HepG2 (cell line): Measurements from ENCODE around the gene TYROBP. TPM values are rescaled to one million over a fixed set of nuclear protein-coding genes. Genes with fewer than 3 reads are reported as not detected.

Experiments
- NPAS2 ChIP-seq: sonication (generic); formaldehyde crosslinking; IDR thresholded peaks from 2 replicates; pipeline ENCODE4 v1.8.0; 2022; ENCODE audit warnings: mild to moderate bottlenecking, missing genetic modification reagents, borderline replicate concordance
- SALL1 ChIP-seq: sonication (generic); formaldehyde crosslinking; IDR thresholded peaks from 2 replicates; pipeline ENCODE4 v1.8.0; 2022; ENCODE audit warnings: mild to moderate bottlenecking, missing genetic modification reagents
- TCF7 ChIP-seq: sonication (generic); IDR thresholded peaks from 2 replicates; pipeline ENCODE4 v1.6.1; 2016; ENCODE audit warnings: antibody characterized with exemption, low read depth
- TEAD3 ChIP-seq: optimal IDR thresholded peaks from 2 replicates; pipeline ENCODE3; 2016; ENCODE audit warnings: borderline replicate concordance
- U2AF1 ChIP-seq: fragments of 200-400 bp; formaldehyde crosslinking; optimal IDR thresholded peaks from 2 replicates; pipeline ENCODE3; 2017; ENCODE audit warnings: mild to moderate bottlenecking, low read depth, low read length
- ZNF263 ChIP-seq: sonication (generic); formaldehyde crosslinking; IDR thresholded peaks from 2 replicates; pipeline ENCODE4 v1.4.0; 2020; ENCODE audit warnings: missing genetic modification reagents
- ZNF724P ChIP-seq: sonication (generic); formaldehyde crosslinking; IDR thresholded peaks from 2 replicates; pipeline ENCODE4 v1.8.0; 2022; ENCODE audit warnings: missing genetic modification reagents, borderline replicate concordance
- ZSCAN31 ChIP-seq: sonication (generic); formaldehyde crosslinking; IDR thresholded peaks from 2 replicates; pipeline ENCODE4 v1.5.0; 2020; ENCODE audit warnings: low read depth, mild to moderate bottlenecking, missing genetic modification reagents
- polyA plus RNA-seq, 8 experiments: library from polyadenylated mRNA; depleted of rRNA in 3 of 8; stranded (reverse) in 7 of 8; unstranded in 1 of 8; fragments of >200 nt; fragmentation: Illumina TruSeq in 4 of 8; extraction: Trizol in 4 of 8; gene quantifications; 2 replicates each; pipeline versions ENCODE4 v1.2.1 to v1.2.3, GENCODE V29; 2011 to 2016; ENCODE audit warnings: low read depth in 4 of 8, missing spikeins in 1 of 8, mixed read lengths in 1 of 8; ENCODE audit not compliant: insufficient read depth in 1 of 8
- total RNA-seq, 5 experiments: library from RNA; depleted of rRNA; stranded (reverse); fragments of >200 nt; fragmentation: Illumina TruSeq; extraction: Trizol; gene quantifications; 2 replicates each; pipeline ENCODE4 v1.2.3, GENCODE V29; 2016; ENCODE audit warnings: low read depth in 1 of 5
- TF ChIP-seq, protein P1 (sequence below): sonication (generic); formaldehyde crosslinking; IDR thresholded peaks from 2 replicates; pipeline ENCODE4 v1.8.0; 2022; ENCODE audit warnings: mild to moderate bottlenecking, missing genetic modification reagents, borderline replicate concordance
- TF ChIP-seq, protein P2 (sequence below): sonication (generic); formaldehyde crosslinking; IDR thresholded peaks from 2 replicates; pipeline ENCODE4 v1.5.0; 2020; ENCODE audit warnings: missing genetic modification reagents
- TF ChIP-seq, protein P3 (sequence below): sonication (generic); formaldehyde crosslinking; IDR thresholded peaks from 2 replicates; pipeline ENCODE4 v1.4.0; 2020; ENCODE audit warnings: missing genetic modification reagents
- TF ChIP-seq, protein P4 (sequence below): sonication (generic); formaldehyde crosslinking; IDR thresholded peaks from 2 replicates; pipeline ENCODE4 v1.5.0; 2020; ENCODE audit warnings: mild to moderate bottlenecking, missing genetic modification reagents, borderline replicate concordance

TYROBP gene
- total and polyA plus RNA-seq, 2 of the 13 experiments (the other 11 are each of a cell fraction or from before 2014, with no cell fraction given): not detected

DNA sequence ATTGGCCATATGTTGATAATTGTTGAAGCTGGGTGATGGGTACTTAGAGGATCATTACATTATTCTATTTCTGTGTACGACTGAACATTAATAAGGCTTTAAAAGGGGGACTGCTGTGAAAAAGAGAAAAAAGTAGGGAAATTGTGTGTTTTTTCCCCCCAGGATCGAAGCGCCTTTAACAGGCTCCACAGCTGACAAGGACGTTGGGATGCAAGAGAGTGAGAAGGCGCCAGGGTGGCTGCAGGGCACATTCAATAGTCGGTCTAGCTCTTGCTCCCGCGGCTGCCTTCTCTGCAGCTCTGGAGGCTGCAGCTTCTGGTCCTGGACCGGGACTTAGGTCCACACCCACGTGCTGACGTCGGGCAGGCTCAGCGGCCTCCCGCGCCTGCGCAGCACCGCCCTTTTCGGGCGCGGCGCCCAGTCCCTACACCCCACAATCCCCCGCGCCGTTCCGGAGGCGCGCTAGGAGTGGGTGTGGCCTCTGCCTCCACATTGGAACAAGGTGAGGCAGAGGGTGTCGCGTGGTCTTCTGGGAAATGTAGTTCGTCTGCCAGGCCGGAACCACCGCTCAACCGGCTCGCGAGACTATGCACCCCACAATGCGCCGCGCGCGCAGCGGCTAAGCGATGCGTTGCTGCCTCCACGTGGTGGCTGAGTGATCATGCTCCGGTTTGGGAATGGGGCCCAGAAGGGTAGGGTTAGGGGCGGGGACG, 23.2 kb upstream of the TYROBP start (continued):
- TF ChIP-seq SALL1 (peak; percentile 88), ZNF724P (no peak), U2AF1 (no peak), NPAS2 (CRISPR knock-in tag) (no peak), ZSCAN31 (CRISPR knock-in tag) (no peak; the same call in 1 of the 2 replicates), ZNF263 (peak; percentile 51; the same call in 1 of the 2 replicates), TCF7 (no peak), TEAD3 (CRISPR knock-in tag) (peak; percentile 84)
- TF ChIP-seq, protein P1, sequence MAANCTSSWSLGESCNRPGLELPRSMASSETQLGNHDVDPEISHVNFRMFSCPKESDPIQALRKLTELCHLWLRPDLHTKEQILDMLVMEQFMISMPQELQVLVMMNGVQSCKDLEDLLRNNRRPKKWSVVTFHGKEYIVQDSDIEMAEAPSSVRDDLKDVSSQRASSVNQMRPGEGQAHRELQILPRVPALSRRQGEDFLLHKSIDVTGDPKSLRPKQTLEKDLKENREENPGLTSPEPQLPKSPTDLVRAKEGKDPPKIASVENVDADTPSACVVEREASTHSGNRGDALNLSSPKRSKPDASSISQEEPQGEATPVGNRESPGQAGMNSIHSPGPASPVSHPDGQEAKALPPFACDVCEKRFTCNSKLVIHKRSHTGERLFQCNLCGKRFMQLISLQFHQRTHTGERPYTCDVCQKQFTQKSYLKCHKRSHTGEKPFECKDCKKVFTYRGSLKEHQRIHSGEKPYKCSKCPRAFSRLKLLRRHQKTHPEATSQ (CRISPR knock-in tag): no peak; the same call in 1 of the 2 replicates
- TF ChIP-seq, protein P2, sequence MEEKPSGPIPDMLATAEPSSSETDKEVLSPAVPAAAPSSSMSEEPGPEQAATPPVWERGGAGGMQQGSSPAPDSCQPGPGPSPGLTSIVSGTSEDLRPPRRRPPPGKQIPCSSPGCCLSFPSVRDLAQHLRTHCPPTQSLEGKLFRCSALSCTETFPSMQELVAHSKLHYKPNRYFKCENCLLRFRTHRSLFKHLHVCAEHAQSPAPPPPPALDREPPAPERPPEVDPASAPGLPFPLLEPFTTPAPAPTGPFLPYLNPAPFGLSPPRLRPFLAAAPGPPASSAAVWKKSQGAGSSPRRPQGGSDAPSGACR: no peak
- TF ChIP-seq, protein P3, sequence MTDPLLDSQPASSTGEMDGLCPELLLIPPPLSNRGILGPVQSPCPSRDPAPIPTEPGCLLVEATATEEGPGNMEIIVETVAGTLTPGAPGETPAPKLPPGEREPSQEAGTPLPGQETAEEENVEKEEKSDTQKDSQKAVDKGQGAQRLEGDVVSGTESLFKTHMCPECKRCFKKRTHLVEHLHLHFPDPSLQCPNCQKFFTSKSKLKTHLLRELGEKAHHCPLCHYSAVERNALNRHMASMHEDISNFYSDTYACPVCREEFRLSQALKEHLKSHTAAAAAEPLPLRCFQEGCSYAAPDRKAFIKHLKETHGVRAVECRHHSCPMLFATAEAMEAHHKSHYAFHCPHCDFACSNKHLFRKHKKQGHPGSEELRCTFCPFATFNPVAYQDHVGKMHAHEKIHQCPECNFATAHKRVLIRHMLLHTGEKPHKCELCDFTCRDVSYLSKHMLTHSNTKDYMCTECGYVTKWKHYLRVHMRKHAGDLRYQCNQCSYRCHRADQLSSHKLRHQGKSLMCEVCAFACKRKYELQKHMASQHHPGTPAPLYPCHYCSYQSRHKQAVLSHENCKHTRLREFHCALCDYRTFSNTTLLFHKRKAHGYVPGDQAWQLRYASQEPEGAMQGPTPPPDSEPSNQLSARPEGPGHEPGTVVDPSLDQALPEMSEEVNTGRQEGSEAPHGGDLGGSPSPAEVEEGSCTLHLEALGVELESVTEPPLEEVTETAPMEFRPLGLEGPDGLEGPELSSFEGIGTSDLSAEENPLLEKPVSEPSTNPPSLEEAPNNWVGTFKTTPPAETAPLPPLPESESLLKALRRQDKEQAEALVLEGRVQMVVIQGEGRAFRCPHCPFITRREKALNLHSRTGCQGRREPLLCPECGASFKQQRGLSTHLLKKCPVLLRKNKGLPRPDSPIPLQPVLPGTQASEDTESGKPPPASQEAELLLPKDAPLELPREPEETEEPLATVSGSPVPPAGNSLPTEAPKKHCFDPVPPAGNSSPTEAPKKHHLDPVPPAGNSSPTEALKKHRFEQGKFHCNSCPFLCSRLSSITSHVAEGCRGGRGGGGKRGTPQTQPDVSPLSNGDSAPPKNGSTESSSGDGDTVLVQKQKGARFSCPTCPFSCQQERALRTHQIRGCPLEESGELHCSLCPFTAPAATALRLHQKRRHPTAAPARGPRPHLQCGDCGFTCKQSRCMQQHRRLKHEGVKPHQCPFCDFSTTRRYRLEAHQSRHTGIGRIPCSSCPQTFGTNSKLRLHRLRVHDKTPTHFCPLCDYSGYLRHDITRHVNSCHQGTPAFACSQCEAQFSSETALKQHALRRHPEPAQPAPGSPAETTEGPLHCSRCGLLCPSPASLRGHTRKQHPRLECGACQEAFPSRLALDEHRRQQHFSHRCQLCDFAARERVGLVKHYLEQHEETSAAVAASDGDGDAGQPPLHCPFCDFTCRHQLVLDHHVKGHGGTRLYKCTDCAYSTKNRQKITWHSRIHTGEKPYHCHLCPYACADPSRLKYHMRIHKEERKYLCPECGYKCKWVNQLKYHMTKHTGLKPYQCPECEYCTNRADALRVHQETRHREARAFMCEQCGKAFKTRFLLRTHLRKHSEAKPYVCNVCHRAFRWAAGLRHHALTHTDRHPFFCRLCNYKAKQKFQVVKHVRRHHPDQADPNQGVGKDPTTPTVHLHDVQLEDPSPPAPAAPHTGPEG (CRISPR knock-in tag): no peak
- TF ChIP-seq, protein P4, sequence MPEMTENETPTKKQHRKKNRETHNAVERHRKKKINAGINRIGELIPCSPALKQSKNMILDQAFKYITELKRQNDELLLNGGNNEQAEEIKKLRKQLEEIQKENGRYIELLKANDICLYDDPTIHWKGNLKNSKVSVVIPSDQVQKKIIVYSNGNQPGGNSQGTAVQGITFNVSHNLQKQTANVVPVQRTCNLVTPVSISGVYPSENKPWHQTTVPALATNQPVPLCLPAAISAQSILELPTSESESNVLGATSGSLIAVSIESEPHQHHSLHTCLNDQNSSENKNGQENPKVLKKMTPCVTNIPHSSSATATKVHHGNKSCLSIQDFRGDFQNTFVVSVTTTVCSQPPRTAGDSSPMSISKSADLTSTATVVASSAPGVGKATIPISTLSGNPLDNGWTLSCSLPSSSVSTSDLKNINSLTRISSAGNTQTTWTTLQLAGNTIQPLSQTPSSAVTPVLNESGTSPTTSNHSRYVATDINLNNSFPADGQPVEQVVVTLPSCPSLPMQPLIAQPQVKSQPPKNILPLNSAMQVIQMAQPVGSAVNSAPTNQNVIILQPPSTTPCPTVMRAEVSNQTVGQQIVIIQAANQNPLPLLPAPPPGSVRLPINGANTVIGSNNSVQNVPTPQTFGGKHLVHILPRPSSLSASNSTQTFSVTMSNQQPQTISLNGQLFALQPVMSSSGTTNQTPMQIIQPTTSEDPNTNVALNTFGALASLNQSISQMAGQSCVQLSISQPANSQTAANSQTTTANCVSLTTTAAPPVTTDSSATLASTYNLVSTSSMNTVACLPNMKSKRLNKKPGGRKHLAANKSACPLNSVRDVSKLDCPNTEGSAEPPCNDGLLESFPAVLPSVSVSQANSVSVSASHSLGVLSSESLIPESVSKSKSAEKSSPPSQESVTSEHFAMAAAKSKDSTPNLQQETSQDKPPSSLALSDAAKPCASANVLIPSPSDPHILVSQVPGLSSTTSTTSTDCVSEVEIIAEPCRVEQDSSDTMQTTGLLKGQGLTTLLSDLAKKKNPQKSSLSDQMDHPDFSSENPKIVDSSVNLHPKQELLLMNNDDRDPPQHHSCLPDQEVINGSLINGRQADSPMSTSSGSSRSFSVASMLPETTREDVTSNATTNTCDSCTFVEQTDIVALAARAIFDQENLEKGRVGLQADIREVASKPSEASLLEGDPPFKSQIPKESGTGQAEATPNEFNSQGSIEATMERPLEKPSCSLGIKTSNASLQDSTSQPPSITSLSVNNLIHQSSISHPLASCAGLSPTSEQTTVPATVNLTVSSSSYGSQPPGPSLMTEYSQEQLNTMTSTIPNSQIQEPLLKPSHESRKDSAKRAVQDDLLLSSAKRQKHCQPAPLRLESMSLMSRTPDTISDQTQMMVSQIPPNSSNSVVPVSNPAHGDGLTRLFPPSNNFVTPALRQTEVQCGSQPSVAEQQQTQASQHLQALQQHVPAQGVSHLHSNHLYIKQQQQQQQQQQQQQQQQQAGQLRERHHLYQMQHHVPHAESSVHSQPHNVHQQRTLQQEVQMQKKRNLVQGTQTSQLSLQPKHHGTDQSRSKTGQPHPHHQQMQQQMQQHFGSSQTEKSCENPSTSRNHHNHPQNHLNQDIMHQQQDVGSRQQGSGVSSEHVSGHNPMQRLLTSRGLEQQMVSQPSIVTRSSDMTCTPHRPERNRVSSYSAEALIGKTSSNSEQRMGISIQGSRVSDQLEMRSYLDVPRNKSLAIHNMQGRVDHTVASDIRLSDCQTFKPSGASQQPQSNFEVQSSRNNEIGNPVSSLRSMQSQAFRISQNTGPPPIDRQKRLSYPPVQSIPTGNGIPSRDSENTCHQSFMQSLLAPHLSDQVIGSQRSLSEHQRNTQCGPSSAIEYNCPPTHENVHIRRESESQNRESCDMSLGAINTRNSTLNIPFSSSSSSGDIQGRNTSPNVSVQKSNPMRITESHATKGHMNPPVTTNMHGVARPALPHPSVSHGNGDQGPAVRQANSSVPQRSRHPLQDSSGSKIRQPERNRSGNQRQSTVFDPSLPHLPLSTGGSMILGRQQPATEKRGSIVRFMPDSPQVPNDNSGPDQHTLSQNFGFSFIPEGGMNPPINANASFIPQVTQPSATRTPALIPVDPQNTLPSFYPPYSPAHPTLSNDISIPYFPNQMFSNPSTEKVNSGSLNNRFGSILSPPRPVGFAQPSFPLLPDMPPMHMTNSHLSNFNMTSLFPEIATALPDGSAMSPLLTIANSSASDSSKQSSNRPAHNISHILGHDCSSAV (CRISPR knock-in tag): no peak
